GM12892 (cell line): ENCODE measurements around the gene SLC22A6.

ENCODE experiments used
- DNase-seq: peaks from one replicate; pipeline ENCODE4 v3.0.0; 2011; ENCODE audit not compliant: insufficient read length
- FAIRE-seq: peaks from 2 replicates; lab custom pipeline; 2011; peaks lifted over from hg19 to GRCh38; lab: Jason Lieb, UNC
- POLR2A ChIP-seq: IDR thresholded peaks from 2 replicates; pipeline ENCODE4 v1.6.1; 2011; ENCODE audit warnings: low read depth, low read length, control low read depth
- POLR2AphosphoS5 ChIP-seq: IDR thresholded peaks from 2 replicates; pipeline ENCODE4 v1.6.1; 2011; ENCODE audit warnings: low read depth, low read length, control low read depth
- TAF1 ChIP-seq: IDR thresholded peaks from 2 replicates; pipeline ENCODE4 v1.6.1; 2011; ENCODE audit warnings: low read depth, mild to moderate bottlenecking, control low read depth, low read length, borderline replicate concordance

Gene SLC22A6

DNA sequence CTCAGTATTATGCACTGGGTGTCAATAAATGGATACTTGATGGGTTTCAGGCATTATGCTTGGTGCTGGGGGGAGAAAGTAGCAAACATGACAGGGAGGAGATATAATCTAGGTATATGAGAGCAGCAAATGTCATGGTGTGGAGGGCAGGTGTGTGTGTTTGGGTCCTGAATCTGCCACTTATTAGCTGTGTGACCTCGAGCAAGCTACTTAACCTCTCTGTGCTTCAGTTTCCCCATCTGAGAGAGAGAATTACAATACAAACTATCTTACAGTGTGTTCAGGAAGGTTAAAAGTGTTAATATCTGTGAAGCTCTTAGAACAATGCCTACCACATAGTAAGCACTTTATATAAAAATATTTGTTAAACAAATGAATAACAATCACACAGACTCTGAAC lies 28.1 kb upstream of the SLC22A6 start:
- no peak for DNase-seq
- TF ChIP-seq POLR2A (no peak), TAF1 (no peak), POLR2AphosphoS5 (no peak)
- no peak for FAIRE-seq

DNA sequence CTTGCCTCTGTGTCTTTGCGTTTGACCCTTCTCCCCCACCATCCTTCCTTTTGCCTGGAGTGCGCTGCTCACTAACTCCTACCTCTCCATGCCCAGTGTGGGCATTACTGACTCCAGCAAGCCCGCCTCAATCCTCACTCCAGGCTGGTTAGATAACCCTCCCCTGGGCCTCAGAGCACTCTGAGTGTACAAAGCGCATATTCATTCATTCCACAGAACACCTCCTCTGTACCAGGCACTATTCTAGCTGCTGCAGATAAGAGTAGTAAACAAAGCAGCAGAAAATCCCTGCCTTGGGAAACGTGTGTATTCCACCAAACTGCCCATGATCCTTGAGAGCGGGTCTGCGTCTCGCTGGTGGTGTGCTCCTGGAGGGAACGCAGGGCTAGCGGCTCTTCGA lies 27.7 kb upstream of the SLC22A6 start:
- no peak for DNase-seq
- TF ChIP-seq TAF1 (no peak), POLR2A (no peak), POLR2AphosphoS5 (no peak)
- no peak for FAIRE-seq

DNA sequence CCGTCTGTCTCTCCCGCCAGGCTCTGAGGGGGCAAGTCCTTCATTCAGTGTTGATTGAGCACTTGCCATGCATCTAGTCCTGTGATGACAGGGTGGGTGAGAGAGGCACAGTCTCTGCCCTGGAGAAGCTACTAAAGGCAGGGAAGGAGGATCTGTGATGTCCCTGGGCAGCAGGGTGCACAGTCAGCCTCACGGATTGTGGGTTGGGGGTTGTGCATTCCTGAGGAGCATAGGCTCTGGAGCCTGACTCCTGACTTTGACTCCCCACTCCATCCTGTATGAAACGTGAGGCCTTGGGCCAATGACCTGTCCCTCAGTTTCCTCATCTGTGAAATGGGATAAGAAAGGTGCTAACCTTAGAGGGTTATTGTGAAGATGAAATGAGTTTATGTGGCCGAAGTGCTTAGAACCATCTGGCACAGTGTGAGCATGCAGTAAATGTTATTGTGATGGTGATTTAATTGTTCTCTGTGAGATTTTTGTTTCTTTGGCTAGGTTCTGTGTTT lies 26.2 kb upstream of the SLC22A6 start:
- DNase-seq (no peak), FAIRE-seq (no peak)
- TF ChIP-seq POLR2A (no peak), POLR2AphosphoS5 (no peak), TAF1 (no peak)

DNA sequence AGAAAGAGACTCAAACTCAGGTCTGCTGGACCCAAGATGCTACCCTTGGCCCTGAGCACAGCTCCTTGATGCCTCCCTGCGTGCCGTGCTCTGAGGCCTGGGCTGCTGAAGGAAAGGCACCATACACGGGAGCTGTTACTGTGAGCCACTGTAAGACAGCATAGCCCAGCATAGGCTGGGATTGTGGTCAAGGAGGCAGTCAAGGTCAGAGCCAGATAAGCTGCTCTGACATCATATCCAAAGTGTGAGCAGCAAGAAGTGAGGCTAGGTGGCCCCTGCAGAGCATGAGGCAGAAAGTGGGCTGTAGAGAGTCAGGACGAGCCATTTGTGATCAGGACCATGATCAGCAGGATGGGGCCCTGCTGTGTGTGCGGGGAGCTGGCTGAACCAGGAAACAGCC lies 23.2 kb upstream of the SLC22A6 start:
- no peak for DNase-seq
- TF ChIP-seq POLR2A, result no peak
- no peak for TF ChIP-seq TAF1
- TF ChIP-seq POLR2AphosphoS5, result no peak
- no peak for FAIRE-seq

DNA sequence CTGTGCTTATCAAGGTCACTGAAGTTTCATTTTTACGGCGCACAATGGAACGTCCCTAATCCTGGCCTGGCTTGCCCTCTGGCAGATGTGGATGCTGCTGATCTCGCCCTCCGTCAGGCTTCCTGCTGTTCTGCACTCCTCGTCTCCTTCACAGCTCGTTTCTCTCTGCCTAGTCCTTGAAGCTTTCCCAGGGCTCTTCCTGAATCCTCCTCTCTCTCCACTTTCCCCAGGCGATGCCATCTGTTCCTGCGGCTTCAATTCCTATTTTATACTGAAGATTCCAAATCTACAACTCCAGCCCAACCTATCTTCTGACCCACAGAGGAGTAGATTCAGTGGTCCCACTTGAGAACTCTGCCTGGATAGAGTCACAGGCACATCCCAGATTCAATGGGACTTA lies 16.7 kb upstream of the SLC22A6 start:
- TF ChIP-seq TAF1 (no peak), POLR2AphosphoS5 (no peak), POLR2A (no peak)
- DNase-seq, result no peak
- no peak for FAIRE-seq

DNA sequence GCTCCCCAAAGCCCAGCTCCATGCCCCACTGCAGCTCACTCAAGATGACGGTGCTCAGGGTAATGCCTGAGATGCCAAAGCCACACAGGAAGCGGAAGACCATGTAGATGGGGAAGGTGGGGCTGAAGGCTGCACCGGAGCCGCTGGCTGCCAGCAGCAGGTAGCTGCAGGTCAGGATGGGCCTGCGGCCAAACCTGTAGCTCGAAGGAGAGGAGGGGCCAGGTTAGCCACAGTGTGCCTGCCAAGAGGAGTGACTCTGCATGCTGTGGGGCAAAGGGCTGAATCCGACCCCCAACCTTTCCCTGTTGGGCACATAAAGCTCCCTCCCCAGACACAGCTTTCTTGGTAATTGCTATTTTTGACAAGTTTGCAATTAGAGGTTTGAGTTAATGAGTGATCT lies 14.9 kb upstream of the SLC22A6 start:
- no peak for DNase-seq
- TF ChIP-seq POLR2A (no peak), POLR2AphosphoS5 (no peak), TAF1 (no peak)
- no peak for FAIRE-seq

DNA sequence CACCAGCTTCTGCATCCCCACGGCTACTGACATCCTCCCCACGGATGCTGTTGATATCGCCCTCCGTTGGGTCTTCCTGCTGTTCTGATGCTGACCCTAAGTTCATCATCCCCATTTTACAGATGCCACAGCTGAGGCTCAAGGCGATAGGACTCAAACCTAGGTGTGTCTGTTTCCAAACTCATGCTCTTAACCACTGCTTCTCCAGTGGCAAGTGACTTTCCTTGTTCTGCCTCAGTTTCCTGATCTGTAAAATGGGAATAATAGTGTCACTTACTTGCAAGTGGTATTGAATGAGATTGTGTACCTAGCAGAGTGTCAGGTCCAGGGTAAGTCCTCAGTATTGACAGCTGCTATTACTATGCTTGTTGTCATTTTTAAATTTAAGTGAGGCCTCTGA lies 14.4 kb upstream of the SLC22A6 start:
- no peak for TF ChIP-seq POLR2A
- no peak for TF ChIP-seq TAF1
- TF ChIP-seq POLR2AphosphoS5, result no peak
- FAIRE-seq, result no peak

DNA sequence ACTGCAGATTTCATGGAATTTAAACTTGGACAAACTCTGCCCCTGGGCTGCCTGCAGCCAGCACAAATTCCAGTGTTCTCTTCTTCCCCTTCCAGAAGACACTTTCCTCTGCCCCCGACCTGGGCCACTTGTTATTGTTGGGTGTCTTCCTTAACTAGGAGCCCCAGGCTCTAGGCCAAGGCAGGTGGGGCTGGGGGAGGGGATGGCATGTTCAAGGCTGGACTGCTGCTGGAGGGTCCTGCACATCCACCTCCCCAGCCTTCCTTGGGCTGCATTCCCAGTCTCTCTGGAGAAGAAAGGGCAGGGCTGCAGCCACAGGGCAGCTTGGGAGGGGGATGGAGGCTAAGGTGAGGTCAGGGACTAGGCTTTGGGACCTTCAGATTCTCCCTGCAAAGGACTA lies 11.5 kb upstream of the SLC22A6 start:
- DNase-seq, result no peak
- no peak for FAIRE-seq
- TF ChIP-seq POLR2A (no peak), TAF1 (no peak), POLR2AphosphoS5 (no peak)

More for the DNA sequence above, 14.4 kb upstream of the SLC22A6 start:
- no peak for DNase-seq

DNA sequence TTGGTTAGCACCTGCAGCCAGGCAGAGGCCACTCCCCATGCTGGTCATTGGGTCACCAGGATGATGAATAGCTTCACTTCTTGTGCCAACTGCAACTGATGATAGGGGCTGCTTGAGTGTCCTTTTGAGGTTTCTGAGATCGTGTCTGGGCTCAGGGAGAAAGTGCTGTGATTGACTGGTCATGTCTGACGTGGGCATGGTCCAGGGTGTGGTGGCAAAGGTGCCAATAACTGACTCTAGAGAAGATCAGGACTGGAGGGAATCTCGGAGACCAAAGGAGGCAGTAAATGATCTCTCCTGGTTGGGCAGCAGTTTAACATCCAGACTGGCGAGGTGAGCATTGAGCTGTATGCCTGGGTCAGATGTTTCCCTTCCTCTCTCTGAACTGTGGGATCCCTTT lies 10.0 kb upstream of the SLC22A6 start:
- no peak for TF ChIP-seq TAF1
- no peak for TF ChIP-seq POLR2A
- no peak for TF ChIP-seq POLR2AphosphoS5
- DNase-seq (no peak), FAIRE-seq (no peak)

DNA sequence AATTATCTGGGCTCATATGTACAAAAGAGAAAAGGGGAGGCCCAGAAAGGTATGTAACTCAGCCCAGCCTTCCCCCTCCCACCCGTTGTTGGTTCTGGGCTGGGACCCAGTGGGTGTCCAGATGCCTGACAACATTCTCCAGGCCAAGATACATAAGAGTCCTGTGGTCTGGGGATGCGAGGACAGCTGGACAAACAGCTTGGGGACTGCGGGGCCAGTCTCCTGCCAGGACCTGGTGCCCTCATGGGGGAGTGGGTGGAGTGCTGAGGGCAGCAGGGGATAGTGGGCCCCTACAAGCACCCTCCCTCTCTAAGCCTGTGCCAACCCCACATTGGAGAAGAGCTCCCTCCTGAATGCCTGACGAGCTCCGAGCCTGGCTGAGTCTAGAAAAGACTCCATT lies 3.5 kb upstream of the SLC22A6 start:
- no peak for DNase-seq
- TF ChIP-seq POLR2A, result no peak
- no peak for TF ChIP-seq TAF1
- TF ChIP-seq POLR2AphosphoS5, result no peak
- no peak for FAIRE-seq

DNA sequence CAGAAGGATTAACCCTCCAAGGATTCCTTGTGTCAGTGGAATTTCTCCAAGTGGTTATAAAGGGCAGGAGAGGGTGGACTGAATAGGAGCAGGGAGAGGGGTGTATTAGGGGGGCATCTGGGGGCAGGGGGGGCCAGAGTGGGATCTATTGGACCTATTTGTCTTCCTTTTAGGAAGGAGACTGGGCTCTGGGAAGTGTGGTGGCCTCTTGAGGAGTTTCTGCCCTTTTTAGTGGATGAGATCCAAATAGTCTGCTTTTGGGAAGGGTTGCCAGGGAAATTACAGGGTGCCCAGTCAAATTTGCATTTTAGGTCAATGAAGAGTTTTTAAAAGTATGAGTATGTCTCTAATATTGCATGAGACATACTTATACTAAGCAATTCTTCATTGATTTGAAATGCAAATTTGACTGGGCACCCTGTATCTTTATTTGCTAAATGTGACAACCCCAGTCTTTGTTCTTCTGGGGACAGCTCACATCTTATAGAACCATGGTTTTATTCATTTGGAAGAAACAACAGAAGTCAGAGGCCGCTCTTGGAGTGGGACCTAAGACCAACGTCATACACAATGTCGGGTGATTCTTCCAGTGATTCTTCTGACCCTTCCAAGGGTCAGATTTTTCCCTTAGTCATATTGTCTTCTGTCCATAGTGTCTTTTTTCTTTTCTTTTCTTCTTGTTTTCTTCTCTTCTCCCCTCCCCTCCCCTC lies 429 bp upstream of the SLC22A6 start:
- FAIRE-seq (no peak), DNase-seq (no peak)
- TF ChIP-seq TAF1 (no peak), POLR2AphosphoS5 (no peak), POLR2A (no peak)

DNA sequence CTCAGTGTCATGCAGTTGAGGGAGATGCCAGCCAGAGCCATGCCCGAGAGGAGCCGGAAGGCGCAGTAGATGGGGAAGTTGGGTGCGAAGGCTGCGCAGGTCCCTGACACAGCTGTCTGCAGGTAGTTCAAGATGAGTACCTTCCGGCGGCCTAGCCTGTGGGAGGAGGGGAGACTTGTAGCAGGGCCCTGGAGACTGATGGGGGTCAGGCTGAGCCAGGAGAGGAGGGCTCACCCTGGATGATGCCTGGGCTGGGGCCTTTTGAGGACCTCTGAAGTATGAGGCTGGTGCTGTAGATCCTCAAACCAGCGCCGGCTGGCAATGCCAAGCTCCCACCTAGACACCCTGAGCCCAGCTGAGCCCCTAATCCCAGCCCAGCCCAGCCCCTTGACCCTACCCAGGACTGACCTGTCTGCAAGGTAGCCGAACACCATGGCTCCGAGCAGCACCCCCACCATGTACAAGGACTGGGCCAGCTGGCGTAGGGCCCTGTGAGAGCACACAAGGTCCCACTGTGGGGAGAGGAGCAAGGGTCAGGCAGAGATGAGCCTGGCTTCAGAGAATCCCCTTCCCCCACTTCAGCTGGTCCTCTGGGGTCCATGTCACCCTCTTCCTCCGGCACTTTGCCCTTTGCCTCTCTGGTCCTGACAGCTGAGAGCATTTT lies 1.1 kb downstream of the SLC22A6 start:
- FAIRE-seq, result no peak
- TF ChIP-seq POLR2A (no peak), TAF1 (no peak), POLR2AphosphoS5 (no peak)
- no peak for DNase-seq
